HG02763 (cell line): Measurements from ENCODE around the gene BEST1.
"Not testable (repeated sequence)": the region's sequence is repeated elsewhere in the genome, so short reads cannot be mapped to it uniquely, and the experiment has no call there.

ENCODE experiments used
- ATAC-seq: cut with Tn5 transposase; IDR thresholded peaks from one replicate; pipeline ENCODE4 v1.9.1; 2021; ENCODE audit warnings: mild to moderate bottlenecking, moderate library complexity; ENCODE audit not compliant: unreplicated experiment

Gene BEST1

DNA sequence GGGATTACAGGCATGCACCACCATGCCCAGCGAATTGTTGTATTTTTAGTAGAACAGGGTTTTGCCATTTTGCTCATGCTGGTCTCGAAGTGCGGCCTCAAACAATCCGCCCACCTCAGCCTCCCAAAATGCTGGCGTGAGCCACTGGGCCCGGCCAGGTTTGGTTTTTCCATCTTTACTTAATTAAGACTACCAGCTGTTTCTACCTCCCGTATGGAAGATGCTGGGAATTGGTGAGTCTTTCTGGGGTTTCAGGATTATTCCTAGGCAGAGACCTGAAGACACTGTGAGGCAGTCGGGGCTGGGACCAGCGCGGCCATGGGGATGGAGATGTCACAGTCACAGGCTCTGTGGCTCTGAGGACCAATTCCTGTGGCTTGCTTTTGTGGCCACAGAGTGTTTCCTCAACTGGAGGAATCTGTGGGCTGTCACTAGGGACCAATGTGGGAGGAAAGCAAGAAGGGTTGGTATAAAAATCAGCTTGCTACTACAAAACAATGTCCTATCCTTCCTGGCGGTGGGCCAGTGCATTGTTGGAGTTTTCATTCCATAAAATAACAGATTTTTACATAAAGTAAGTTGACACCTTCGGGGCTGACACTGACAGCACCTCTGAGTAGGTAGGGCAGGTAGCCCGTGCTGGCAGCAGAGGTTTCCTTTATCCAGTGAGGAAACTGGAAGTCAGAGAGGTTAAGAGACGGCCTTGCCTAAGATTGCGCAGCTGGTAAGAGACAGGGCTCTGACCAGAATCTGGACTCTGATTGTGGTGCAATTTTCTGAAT, 25.7 kb downstream of the BEST1 start:
- no peak for ATAC-seq

DNA sequence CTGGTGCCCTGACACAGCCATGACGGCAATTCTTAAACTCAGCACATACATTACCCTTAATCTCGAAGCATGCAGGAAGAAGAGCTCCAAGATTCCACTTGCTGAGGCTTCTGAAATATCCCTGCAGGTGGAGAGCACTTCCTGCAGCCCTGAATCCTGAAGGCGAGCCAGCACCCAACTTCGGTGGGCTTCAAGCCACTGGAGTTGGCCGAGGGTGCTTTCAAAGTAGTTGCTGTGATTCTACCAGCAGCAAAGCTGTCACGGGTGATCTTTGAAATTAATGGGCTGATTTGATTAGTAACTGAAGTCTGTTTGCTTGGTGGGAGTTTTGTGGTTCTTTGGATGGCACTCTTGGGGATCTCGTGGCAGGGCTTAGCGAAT, 26.3 kb downstream of the BEST1 start:
- no peak for ATAC-seq

DNA sequence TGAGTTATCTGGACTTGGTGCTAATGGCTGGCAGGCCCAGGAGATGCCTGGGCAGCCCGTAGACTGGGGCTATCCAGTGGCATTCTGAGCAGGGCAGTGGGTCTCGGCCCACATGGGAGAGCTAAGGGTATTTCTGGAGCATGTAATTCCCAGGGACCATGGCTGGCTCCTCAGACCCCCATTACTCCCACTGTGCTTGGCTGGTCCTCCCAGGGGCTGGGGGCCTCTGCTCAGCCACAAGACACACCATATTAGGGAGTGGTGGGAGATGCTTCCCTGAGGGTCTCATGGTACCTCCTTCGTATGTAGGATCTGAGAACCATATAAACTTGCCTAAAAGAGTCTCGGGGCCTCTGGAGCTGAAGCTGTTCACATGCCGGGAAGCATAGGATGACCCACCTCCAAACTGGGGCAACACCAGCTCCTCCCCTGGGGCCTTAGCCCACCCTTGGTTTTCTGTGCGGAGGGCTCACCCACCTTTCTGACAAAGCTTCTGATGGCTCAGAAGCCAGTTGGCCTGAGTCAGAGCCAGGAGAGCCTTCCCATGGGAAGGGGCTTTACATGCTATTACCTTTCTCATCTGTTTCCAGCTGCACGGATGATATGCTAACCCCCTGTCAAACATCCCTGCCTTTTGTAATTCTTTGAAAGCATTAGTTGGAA, 26.8 kb downstream of the BEST1 start:
- ATAC-seq: no peak

DNA sequence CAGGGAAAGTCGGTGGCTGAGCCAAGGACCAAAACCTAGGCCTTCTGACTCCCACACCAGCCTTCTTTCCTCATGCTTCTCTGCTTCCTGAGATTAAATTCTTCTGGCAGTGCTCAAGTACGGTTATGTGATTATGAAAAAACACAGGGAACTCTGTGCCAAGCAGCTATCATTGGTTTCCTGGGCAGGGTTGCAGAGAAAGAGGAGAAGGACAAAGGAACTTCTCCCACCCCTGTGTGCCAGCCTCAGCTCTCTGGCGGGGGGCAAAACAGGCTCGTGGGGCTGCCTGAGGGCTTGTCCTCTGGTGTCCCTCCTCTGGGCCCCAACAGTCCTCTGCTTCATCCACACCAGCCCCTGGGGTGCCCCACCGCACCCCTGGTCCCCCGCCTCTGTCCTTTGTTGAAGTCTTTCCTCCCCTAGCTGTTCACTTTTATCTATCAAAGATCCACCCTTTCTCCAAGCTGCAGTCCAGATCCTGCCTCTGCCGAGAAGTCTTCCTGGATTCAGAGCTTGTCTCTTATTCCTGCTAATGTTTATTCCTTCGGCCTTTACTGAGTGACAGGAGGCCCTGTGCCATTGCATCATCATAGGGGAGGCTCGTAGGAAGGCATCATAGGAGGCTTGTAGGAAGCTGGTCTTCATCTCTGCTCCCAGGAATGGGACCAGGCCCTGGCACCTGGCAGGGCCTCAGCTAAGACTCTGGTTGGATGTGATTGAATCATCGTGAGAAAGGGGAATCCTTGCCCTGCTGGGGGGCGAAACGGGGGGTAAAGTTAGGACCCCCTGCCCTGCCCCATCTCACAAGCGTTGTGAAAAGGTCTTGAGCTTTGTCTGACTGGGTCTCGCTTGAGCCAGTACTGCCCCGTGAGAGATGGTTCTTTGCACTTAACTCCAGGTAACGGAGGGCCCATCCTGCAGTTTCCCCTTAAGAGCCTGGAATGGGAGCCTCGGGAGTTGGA, 28.8 kb downstream of the BEST1 start:
- ATAC-seq: no peak

DNA sequence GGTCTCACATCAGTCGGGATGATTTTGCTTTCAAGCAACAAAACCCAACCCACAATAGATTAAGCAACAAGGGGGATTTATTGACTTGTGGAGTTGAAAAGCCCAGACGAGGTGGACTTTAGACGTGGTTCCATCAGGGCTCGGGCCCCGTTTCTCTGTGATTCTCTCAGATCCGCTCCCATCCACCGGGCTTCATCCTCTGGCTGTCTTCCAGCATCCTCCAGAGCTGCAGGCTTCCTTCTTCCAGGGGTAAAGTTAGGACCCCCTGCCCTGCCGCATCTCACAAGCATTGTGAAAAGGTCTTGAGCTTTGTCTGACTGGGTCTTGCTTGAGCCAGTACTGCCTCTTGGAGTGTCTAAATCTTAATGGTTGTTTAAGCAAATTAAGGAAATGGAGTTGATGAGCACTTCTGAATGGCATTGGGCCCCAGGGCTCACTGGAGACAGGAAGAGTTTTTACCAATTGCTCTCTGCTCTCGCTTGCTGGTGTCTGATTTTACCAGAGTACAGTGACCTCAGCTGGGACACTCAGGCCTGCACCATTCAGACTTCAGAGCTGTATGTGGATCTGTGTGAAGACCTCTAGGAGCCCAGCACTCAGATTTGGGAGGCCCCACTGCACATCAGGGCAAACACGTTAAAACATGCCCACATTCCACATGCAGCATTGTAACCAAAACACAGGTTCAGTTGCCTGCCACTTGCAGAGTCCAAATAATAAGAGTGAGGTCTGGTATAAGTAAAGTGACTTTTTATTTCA, 30.8 kb downstream of the BEST1 start:
- no peak for ATAC-seq

DNA sequence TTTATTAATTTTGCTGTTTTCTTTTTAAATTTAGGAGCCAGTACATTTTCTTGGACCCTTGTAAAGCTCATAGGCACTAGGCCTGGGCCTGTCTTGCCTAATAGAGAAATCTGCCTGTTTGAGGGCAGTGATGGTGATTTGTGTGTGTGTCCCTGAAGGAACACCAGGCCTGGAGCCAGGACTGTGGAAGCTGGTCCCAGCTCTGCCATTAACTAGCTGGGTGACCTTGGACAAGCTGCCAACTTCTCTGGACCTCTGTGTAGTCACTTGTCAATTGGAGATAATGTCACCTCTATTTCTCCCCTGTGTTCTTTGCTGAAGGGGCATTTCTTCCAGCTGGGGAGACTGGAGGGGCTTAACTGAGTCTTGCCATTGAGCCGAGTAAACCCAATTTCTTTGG, 33.3 kb downstream of the BEST1 start:
- ATAC-seq: no peak

DNA sequence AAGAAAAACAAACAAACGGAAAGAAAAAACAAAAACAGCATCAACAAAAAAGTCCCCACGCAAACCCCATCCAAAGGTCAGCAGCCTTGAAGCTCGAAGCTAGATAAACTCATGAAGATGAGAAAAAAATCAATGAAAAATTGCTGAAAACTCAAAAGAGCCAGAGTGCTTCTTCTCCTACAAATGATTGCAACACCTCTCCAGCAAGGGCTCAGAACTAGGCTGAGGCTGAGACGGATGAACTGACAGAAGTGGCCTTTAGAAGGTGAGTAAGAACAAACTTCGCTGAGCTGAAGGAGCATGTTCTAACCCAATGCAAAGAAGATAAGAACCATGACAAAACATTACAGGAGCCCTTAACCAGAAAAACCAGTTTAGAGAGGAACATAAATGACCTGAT, 35.7 kb downstream of the BEST1 start:
- ATAC-seq: no peak

DNA sequence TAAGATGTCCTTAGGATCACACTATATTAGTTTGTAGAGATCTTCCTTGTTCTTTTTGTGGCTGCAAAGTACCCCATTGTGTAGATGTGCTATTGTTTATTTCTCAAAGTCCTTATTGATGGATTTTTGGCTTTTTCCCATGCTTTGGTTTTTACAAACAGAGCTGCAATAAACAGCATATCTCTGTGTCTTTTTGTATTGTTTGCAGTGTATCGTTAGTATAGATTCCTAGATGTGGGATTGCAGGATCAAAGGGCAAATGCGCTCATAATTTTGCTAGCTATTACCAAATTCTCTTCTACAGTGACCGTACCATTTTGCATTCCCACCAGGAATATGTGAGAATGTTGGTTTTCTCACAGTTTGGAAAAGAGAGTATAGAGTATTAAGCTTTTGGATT, 44.8 kb downstream of the BEST1 start:
- no peak for ATAC-seq

DNA sequence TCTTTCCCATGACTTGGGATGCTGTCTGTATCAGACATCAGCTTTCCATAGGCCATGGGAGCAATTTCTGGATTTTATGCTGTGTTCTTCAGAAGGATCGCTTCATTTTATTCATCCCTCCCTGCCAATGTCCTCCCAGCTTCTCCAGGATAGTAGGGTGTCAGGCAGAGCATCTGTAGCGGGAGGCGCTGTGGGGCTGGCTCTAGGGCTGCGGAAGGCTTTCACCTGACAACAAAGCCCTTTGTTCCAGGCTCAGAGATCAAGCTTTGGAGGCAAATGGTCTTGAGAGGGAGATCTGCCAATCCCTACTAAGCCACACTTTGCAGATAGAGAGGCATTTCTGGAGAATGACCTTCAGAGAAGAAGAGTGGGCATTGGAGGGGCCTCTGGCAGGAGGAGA, 46.8 kb downstream of the BEST1 start:
- ATAC-seq: no peak

DNA sequence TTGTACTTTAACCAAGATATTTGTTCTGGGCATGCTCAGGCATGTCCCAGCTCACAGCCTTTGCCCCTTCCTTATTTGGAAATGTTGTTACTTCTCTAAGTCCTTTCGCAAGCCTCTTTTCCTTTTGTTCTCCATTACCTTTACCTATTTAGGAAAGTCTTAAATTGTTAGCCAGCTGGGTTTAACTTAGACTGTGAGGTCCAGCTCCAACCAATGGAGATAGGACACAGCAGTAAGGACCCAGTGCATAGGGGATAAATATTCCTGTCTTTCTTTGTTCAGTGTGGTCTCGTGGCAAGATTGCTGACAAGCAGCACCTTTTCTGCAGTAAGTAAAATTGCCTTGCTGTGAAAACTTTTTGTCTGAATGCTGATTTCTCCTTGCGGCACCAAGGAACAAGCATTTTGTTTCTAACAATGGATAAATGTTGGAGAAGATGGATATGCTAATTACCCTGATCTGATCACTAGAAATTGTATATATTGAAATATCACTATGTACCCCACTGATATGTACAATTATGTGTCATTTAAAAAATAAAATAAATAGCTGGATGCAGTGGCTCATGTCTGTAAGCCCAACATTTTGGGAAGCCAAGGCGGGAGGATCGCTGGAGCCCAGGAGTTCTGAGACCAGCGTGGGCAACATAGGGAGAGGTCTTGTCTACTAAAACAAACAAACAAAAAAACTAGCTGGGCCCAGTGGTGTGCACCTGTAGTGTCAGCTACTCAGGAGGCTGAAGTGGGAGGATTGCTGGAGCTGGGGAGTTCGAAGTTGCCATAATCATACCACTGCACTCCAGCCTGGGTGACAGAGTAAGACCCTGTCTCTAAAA, 49.2 kb downstream of the BEST1 start:
- ATAC-seq: no peak

DNA sequence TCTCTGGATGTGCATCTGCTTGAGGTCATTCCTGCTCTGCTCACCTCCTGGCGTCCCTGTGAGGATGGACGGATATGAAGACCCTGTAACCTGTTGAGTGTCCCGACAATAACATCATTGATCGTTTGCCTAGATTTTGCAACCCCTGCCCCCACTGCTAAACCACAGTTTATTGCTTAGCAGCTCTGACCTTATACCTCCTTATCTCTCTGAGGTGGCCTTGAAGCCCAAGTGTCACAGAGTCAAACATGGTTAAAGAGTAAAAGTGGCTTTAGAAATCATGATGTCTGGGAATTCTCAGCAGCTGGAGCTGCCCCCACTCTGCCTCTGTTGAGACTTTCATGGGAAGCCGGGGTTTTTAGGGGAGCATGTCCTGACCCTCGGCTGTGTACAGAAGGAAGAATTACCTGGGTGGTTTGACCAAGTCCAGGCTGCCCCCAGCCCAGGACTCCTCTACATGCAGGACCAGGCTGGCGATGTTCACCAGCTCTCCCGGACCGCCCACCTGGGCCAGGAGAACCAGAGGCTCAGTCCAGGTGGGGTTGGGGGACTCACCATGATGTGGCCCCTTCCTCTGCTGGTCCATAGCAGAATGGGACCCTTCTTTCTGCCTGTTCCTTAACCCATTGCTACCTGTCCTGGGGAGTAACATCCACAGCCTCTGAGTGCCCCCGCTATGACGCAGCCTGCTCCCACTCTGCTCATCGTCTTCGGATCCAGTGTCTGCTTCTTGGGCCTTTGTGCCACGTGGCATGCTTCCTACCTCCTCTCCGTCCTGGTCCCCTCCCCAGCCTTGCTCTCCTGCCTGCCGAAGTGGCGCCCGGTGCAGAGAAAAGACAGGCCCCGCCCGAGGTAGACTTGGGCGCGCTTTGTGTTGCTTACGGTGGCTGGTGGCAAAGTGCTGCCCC, 50.6 kb downstream of the BEST1 start:
- ATAC-seq: no peak

DNA sequence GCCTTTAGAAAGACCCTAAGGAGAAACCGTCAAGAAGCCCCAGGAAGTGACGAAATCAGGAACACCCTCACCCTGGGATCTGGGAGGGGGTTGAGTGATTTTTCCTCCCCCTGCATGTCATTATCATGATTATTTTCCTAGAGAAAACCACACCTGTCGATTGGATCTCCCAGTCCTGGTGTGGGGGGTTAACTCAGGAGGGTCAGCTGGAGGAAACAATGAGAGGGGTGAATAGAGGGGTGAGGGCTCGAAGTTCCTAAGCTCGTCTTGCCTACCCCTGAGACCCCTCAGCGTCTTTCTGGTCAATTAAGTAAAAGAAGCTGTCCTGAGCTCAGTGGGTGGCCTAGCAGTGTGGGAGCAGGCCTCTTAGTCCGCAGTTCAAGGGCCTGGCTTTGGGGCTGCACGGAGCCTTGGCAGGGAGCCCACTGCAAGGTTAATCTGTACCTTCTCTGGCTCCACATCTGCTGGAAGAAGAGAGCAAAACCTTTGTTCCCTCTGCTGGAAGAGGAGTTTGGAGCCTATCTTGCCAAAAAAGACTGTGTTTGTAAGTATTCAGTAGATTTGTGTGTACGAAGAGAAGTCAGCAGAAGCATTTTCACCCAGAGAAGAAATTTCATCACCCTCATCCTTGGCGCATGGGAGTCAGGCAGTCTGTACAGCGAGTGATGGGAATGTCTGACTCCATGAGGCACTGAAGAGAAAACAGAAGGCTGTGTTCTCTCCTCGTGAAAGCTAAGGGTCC, 51.5 kb downstream of the BEST1 start:
- no peak for ATAC-seq

DNA sequence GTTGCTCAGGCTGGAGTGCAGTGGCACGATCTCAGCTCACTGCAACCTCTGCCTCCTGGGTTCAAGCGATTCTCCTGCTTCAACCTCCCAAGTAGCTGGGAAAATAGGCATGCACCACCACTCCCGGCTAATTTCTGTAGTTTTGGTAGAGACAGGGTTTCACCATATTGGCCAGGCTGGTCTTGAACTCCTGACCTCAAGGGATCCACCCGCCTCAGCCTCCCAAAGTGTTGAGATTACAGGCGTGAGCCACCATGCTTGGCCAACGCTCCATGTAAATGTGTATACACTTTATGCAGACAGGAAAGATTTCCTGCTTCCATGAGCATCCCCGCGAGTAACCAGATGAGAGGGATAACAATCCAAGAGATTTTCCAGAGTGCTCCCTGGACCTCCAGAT, 52.1 kb downstream of the BEST1 start:
- not testable (repeated sequence) for ATAC-seq

DNA sequence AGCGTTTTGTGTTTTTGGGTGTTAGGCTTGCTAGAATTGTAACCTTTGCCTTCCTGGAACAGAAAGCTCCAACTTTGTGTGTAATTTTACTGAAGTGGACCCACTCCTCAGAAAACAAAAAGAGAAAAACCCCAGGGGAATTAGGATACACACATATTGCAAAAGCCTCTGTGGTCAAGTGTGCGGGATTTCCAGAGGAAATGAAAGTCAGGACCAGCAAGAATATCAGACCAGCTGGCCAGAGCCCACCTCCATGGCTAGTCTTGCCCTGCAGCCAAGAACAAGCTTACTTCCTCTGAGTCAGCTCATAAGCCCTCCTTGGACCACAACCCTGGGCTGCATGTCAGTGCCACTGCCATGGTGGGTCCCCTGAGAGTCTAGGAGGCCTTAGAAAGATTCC, 54.3 kb downstream of the BEST1 start:
- ATAC-seq: no peak

DNA sequence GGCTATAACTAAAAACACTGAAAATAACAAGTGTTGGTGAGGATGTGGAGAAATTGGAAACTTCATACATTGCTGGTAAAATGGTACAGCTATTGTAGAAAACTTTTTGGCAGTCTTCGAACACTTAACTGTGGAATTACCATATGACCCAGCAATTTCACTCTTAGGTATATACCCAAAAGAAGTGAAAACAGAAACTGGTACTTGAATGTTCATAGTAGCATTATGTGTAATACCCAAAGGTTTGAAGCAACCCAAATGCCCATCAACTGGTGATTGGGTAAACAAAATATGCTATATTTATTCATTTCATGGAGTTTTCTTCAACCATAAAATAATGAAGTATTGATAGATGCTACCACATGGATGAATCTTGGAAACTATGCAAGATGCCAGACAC, 58.0 kb downstream of the BEST1 start:
- no peak for ATAC-seq

DNA sequence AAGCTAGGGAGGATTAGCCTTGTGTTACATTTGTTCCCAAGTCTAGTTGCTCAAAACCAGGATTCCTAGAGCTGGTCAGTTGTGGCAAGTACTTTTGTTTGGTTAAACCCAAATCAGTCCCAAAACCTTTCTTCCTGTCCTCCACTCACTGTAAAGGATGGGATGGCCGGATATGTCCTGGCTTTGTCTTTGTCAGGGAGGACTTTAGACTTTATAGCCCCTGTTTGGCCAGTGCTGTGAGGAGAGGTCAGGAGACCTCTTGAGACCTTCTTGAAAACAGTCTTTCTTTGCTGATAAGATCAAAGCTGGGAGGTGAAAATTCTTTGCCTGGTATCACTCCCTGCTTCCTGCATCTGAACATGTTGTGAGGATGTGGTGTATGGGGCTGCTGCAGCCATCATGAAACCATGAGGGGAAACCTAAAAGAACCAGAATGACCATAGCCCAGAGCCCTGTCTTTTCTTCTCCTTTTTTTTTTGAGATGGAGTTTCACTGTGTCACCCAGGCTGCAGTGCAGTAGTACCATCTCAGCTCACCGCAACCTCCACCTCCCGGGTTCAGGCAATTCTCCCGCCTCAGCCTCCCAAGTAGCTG, 60.9 kb downstream of the BEST1 start:
- ATAC-seq: no peak

DNA sequence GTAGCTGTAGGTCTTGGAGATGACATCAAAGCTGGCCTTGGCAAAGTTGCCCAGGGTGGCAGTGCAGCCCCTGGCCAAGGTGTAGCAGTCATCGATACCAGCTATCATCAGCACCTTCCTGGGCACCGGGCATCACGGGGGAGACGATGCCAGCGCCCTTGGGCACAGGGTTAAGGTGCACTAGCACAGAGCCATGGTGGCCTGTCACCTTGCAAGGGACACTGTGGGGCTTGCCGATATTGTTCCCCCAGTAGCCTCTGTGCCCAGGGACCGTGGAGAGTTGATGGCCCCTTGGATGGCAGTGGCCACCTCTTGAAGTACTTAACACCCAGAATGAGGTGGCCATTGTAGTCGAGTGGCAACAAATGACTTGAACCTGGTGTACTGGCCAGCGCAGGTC, 61.7 kb downstream of the BEST1 start:
- ATAC-seq: no peak

DNA sequence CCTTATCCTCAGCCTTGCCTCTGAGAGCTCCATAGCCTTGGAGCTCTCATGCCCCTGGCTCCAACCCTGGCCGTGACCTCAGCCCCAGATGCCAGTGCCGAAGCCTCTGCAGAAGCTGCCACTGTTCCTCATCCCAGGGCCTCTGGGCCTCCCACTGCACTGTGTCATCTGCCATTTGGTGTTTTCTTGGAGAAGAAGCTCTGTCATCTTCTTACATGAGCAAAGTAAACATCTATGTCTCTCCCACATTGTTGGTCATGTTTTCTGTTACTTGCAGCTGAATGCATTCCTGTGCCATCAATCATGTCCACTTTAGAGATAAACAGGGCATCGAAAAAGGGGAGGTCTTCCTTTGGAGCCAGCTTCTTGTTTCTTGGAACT, 62.3 kb downstream of the BEST1 start:
- ATAC-seq: no peak
